Measurements from ENCODE around the gene MAST1.

Gene MAST1

DNA sequence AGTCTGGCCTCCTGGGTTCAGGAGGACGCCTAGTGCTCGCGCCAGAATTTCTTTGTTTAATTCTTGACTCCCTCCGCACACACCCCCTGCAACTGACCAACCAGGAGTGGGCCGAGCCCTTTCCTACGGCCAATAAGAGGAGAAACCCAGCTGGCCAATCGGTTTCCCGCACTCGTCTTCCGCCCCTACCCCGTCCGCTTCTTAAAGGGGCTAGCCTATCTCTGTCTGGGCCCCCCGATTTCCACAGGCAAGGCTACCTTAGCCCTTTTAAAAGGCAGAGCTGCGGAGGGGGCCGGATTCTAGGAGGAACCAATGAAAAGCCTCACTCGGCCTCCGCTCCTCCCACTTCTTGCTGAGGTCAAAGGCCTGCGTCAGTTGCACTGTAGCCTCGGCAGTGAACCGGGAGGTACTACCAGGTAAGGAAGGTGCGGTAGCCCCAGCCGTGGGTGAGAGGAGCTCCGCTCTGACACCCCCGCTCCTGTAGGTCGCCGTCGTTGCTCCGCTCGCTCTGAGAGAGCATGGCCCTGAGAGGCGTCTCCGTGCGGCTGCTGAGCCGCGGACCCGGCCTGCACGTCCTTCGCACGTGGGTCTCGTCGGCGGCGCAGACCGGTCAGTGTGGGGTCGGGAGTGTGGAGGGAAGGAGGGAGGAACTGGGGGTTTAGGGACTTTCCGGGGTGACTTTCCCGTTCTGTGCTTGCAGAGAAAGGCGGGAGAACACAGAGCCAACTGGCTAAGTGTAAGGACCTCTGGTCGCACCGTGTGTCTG, 52.7 kb downstream of the MAST1 start, which contains the start of gene GCDH:
TSS of gene GCDH (plus strand) at position 374 of the 766 bp plus-strand sequence. CDS start at position 519, 145 bp downstream.
- H3K4me3 ChIP-seq, result peak within 1 kb of the TSS; percentile 76 to 99 (median 95)
- H3K36me3 ChIP-seq, result peaks cover 25 to 42% (median 33%) of the 10 kb centered on the region in 11 experiments
- peak within 1 kb of the TSS; percentile 97 to 100 (median 99) for H3K4me2 ChIP-seq
- H3K9me3 ChIP-seq (replicated peaks in 1 of 11), result 0 out of 22 replicates have a peak, but pooled peaks cover 0 to under 1% (median 0%) of the 10 kb centered on the region in 11 experiments
- peaks cover 0 to 12% (median 7%) of the 10 kb centered on the region in 11 experiments; a peak in 11 of 22 replicates for H4K20me1 ChIP-seq
- no peak for TF ChIP-seq Cebpa-rat (IDR thresholded peaks at IDR 0.05)
- peaks cover 15 to 21% (median 18%) of the 10 kb centered on the region in 11 experiments for H3K27me3 ChIP-seq
- H3K27ac ChIP-seq, result peak within 1 kb of the TSS in 10 of 11 experiments; percentile 31 to 79 (median 70); a peak in 20 of 22 replicates
- peak within 1 kb of the TSS; percentile 73 to 91 (median 84) for H3K9ac ChIP-seq
- peaks cover 19 to 31% (median 23%) of the 10 kb centered on the region in 10 experiments for H3K4me1 ChIP-seq

DNA sequence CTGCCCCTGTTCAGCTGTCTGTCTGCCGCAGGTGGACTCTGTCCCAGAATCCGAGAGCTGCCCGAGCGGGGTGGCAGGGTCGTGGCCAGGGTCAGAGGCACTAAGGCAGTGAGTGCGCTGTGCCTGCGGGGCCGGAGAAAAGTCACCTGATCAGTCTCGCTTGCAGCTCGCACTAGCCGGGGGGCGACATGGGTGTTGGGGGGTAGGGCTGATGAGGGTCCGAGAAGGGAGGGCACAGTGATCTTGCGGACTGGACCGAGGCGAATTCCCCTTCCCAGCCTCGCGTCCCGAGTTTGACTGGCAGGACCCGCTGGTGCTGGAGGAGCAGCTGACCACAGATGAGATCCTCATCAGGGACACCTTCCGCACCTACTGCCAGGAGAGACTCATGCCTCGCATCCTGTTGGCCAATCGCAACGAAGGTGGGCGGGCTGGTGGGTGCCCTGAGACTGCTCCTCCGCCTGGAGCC, 53.3 kb downstream of the MAST1 start:
- H3K4me2 ChIP-seq, result peak overlapping the region; percentile 97 to 100 (median 99)
- peak overlapping the region; percentile 76 to 99 (median 95) for H3K4me3 ChIP-seq
- H3K27ac ChIP-seq, result peak overlapping the region in 10 of 11 experiments; percentile 30 to 78 (median 70); a peak in 19 of 22 replicates
- peak overlapping the region; percentile 73 to 91 (median 84) for H3K9ac ChIP-seq
- H4K20me1 ChIP-seq, result peaks cover 0 to 12% (median 7%) of the 10 kb centered on the region in 11 experiments; a peak in 11 of 22 replicates
- peaks cover 31 to 48% (median 39%) of the 10 kb centered on the region in 11 experiments for H3K36me3 ChIP-seq
- H3K4me1 ChIP-seq, result peaks cover 19 to 28% (median 23%) of the 10 kb centered on the region in 10 experiments
- H3K27me3 ChIP-seq, result peaks cover 8 to 15% (median 12%) of the 10 kb centered on the region in 11 experiments; a peak in 21 of 22 replicates
- H3K9me3 ChIP-seq (replicated peaks in 1 of 11), result no peaks in the 10 kb centered on the region
- TF ChIP-seq Cebpa-rat (IDR thresholded peaks at IDR 0.05), result no peak

DNA sequence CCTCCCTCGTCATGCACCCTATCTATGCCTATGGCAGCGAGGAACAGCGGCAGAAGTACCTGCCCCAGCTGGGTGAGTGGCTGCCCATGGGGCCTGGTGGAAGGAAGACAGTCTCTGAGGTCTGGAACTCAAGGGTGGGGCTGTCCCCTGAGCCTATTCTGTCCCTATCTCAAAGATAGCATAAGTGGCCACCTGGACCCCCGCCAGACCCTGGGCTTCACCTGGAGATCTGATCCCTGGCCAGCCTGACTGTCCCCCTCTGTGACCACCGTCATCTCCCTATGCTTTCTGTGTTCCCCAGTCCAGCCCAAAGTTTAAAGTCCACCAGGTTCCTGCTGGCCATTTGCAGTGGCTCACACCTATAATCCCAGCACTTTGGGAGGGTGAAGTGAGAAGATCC, 55.3 kb downstream of the MAST1 start:
- no peaks in the 10 kb centered on the region for H3K27me3 ChIP-seq
- H3K4me3 ChIP-seq, result no peak overlapping the region
- peaks cover 51 to 68% (median 59%) of the 10 kb centered on the region in 11 experiments for H3K36me3 ChIP-seq
- H3K27ac ChIP-seq, result no peak overlapping the region
- no peaks in the 10 kb centered on the region for H3K9me3 ChIP-seq (replicated peaks in 1 of 11)
- peaks cover 19 to 28% (median 23%) of the 10 kb centered on the region in 10 experiments for H3K4me1 ChIP-seq
- H3K4me2 ChIP-seq, result no peak overlapping the region
- TF ChIP-seq Cebpa-rat (IDR thresholded peaks at IDR 0.05), result no peak
- peaks cover 0 to 23% (median 7%) of the 10 kb centered on the region in 11 experiments; a peak in 11 of 22 replicates for H4K20me1 ChIP-seq
- no peak overlapping the region; a peak in 1 of 22 replicates for H3K9ac ChIP-seq

DNA sequence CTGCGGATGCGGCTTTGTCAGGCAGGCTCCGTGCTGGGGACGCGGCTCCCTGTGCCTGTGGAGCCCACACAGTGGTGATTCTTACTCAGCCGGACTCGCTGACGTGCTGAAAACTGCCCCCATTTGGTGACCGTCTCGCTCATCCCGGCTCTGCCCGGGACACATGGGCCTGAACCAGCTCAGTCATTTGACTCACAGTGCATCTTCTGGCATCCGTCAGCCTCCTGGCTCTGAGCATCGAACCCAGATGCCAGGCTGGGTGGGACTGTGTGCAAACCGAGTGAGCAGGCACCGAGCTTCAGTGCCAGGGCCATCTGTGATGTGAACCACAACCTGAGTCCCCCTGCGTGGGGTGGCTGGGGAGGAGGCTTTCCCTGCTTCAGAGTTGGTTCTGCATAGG, 58.1 kb downstream of the MAST1 start:
- no peak for TF ChIP-seq Cebpa-rat (IDR thresholded peaks at IDR 0.05)
- Histone ChIP-seq H3K4me1 (peaks cover 8 to 14% (median 12%) of the 10 kb centered on the region in 10 experiments), H4K20me1 (peaks cover 0 to 23% (median 6%) of the 10 kb centered on the region in 11 experiments; a peak in 11 of 22 replicates), H3K9me3 (replicated peaks in 1 of 11) (no peaks in the 10 kb centered on the region), H3K9ac (0 out of 22 replicates have a peak overlapping the region, but pooled peaks of 2 of the 11 experiments have one; percentile 6 to 26), H3K4me2 (no peak overlapping the region), H3K27ac (no peak overlapping the region), H3K4me3 (no peak overlapping the region), H3K27me3 (no peaks in the 10 kb centered on the region), H3K36me3 (peaks cover 64 to 93% (median 78%) of the 10 kb centered on the region in 11 experiments)

DNA sequence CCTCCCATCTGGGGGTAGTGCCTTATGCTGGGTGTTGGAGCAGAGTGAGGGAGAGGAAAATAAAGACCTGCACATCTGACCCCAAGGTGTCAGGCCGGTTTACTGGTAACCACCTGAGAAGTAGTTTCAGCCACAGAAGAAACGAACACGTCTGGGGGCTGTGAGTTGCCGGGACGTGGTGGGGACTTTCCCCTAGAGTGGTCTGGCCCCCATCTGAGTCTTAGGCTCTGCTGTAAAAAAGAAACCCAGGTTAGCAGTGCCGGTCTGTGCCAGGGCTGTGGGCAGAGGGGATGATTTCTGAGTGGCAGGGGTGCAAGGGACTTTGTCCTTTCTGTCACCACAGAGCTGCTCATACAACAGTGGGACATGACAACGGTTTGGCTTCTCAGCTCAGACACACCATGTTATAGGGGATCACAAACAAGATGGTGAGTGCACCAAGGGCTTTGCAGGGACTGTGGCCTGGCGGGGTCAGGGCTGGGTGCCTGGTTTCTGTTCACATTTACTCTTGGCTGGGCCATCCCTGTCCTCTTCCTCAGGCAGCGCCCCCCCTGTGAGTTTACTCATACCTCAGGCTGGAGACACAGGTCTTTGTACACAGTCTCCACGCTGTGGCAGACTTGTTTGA, 61.7 kb downstream of the MAST1 start:
- no peaks in the 10 kb centered on the region for H3K4me1 ChIP-seq
- H3K9ac ChIP-seq, result no peak overlapping the region
- H4K20me1 ChIP-seq, result peaks cover 0 to 15% (median 0%) of the 10 kb centered on the region in 11 experiments; a peak in 1 of 22 replicates
- TF ChIP-seq Cebpa-rat (IDR thresholded peaks at IDR 0.05), result no peak
- no peak overlapping the region for H3K4me3 ChIP-seq
- H3K27me3 ChIP-seq, result no peaks in the 10 kb centered on the region
- H3K9me3 ChIP-seq (replicated peaks in 1 of 11), result no peaks in the 10 kb centered on the region
- H3K36me3 ChIP-seq, result peaks cover 42 to 89% (median 64%) of the 10 kb centered on the region in 11 experiments
- no peak overlapping the region for H3K27ac ChIP-seq
- H3K4me2 ChIP-seq, result no peak overlapping the region

DNA sequence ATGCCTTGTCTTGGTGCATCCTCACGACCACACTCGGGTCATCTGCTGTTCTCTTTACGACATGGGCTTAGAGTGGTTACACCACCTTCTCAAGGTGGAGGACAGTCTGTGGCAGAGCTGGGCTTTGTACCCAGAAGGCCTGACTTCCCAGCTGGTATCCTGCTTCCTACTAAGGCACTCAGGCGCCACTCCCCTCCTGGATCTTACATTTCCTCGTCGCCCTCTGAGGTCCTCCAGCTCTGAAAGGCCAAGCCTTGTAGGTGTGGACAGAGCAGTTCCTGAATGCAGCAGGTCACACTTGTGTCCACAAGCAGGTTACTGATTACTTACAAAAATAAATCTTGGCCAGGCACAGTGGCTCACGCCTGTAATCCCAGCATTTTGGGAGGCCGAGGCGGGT, 68.9 kb downstream of the MAST1 start:
- peaks cover 0 to 29% (median 9%) of the 10 kb centered on the region in 11 experiments; a peak in 12 of 22 replicates for H3K36me3 ChIP-seq
- no peaks in the 10 kb centered on the region for H3K9me3 ChIP-seq (replicated peaks in 1 of 11)
- H3K4me1 ChIP-seq, result no peaks in the 10 kb centered on the region
- H4K20me1 ChIP-seq, result no peaks in the 10 kb centered on the region
- H3K27ac ChIP-seq, result no peak overlapping the region
- no peaks in the 10 kb centered on the region for H3K27me3 ChIP-seq
- H3K4me3 ChIP-seq, result no peak overlapping the region
- H3K4me2 ChIP-seq, result no peak overlapping the region
- TF ChIP-seq Cebpa-rat (IDR thresholded peaks at IDR 0.05), result no peak
- no peak overlapping the region for H3K9ac ChIP-seq

DNA sequence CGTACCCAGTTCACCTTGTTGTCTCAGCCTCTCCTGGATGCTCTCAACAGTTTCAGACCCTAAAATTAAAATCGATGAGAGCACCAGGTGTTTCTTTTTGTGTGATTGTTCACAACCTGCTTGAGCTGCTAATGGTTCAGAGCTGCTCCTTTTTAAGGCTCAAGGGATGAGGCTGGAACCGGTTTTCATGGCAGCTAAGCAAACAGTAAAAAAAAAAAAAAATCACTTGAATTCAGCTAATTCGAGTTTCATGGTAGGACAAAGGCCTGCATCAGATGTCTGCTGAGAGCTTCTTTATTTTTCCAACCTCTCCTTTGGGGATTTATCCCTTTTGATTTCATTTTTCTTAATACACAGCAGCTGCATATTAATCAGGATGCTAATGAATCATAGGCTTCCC, 74.3 kb downstream of the MAST1 start:
- H3K4me2 ChIP-seq, result peak overlapping the region in 3 of 11 experiments; percentile 61 to 77 (median 69); a peak in 4 of 22 replicates
- no peaks in the 10 kb centered on the region for H3K27me3 ChIP-seq
- H3K4me3 ChIP-seq, result no peak overlapping the region
- no peaks in the 10 kb centered on the region for H4K20me1 ChIP-seq
- no peaks in the 10 kb centered on the region for H3K9me3 ChIP-seq (replicated peaks in 1 of 11)
- peak overlapping the region in 3 of 11 experiments; percentile 66 to 74 (median 72); a peak in 2 of 22 replicates for H3K9ac ChIP-seq
- H3K36me3 ChIP-seq, result no peaks in the 10 kb centered on the region
- no peak for TF ChIP-seq Cebpa-rat (IDR thresholded peaks at IDR 0.05)
- peak overlapping the region in 9 of 11 experiments; percentile 77 to 87 (median 81); a peak in 11 of 22 replicates for H3K27ac ChIP-seq
- H3K4me1 ChIP-seq, result peaks cover 17 to 25% (median 22%) of the 10 kb centered on the region in 10 experiments

DNA sequence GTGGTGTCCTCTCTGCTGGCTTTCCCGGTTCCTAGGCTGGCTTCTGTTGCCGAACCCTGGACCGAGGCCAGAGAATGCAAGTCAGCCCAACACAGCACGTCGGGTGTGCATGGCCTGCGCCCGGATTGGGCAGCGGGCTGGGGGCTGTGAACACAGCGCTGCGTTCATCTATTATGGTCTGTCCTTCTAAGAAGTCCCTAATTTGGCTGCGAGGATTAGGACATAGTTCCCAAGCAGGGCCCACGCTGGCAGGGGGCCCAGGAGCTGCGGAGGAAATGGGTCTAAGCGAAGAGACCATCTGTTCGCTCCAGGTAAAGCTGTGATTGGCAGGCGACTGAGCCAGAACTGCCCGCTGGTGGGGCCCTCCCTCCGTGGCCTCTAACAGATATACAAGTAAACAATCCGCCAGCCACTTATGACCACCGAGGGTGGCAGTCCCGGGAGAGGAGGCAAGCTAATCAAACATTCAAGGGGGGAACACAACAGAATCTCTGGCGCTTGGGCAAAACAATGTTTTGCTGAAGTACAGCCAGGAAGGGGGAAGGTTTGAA, 74.8 kb downstream of the MAST1 start:
- Histone ChIP-seq H3K36me3 (no peaks in the 10 kb centered on the region), H3K4me3 (no peak overlapping the region), H3K9ac (peak overlapping the region in 8 of 11 experiments; percentile 61 to 79 (median 70); a peak in 13 of 22 replicates), H4K20me1 (no peaks in the 10 kb centered on the region), H3K27ac (peak overlapping the region in 10 of 11 experiments; percentile 57 to 87 (median 80); a peak in 20 of 22 replicates), H3K27me3 (no peaks in the 10 kb centered on the region), H3K4me1 (peaks cover 17 to 27% (median 22%) of the 10 kb centered on the region in 10 experiments), H3K4me2 (peak overlapping the region in 10 of 11 experiments; percentile 43 to 77 (median 66); a peak in 19 of 22 replicates), H3K9me3 (replicated peaks in 1 of 11) (no peaks in the 10 kb centered on the region)
- TF ChIP-seq Cebpa-rat (IDR thresholded peaks at IDR 0.05), result no peak

Data from BLaER1 treated with 17β-estradiol and CSF1 and Interleukin-3, amounts not matched to agents 10 nM and 100 nM (cell line).